Effector memory CD8-positive, alpha-beta T cell (primary cell): Measurements from ENCODE around the gene PCDHA1.

ENCODE experiments used
- ATAC-seq: fragments of 150-1000 bp; cut with Tn5 transposase; replicated peaks from 2 replicates; pipeline ENCODE4 v1.10.0; 2021; ENCODE audit warnings: mild to moderate bottlenecking, moderate library complexity
- DNase-seq, 3 experiments: peaks; one replicate each; pipeline ENCODE4 v3.0.0; 2021
- H3K27ac Mint-ChIP-seq, 2 donors: one replicate each; pipeline ENCODE4 v1.8.0; 2022; ENCODE audit warnings: mild to moderate bottlenecking in 2 of 2, mixed read lengths in 2 of 2, moderate library complexity in 2 of 2
- H3K27me3 Mint-ChIP-seq, 2 donors: one replicate each; pipeline ENCODE4 v1.8.0; 2022; ENCODE audit warnings: mixed read lengths in 2 of 2
- H3K36me3 Mint-ChIP-seq: one replicate; pipeline ENCODE4 v1.8.0; 2022; ENCODE audit warnings: mild to moderate bottlenecking, moderate library complexity, mixed read lengths; ENCODE audit not compliant: insufficient read depth
- H3K4me1 Mint-ChIP-seq, 2 donors: one replicate each; pipeline ENCODE4 v1.8.0; 2022; ENCODE audit warnings: low read depth in 2 of 2, mixed read lengths in 2 of 2
- H3K4me3 Mint-ChIP-seq, 2 donors: one replicate each; pipeline ENCODE4 v1.8.0; 2022; ENCODE audit warnings: mild to moderate bottlenecking in 2 of 2, mixed read lengths in 2 of 2, moderate library complexity in 2 of 2
- H3K9me3 Mint-ChIP-seq, 2 donors: one replicate each; pipeline ENCODE4 v1.8.0; 2022; ENCODE audit warnings: mixed read lengths in 2 of 2

PCDHA1 gene

DNA sequence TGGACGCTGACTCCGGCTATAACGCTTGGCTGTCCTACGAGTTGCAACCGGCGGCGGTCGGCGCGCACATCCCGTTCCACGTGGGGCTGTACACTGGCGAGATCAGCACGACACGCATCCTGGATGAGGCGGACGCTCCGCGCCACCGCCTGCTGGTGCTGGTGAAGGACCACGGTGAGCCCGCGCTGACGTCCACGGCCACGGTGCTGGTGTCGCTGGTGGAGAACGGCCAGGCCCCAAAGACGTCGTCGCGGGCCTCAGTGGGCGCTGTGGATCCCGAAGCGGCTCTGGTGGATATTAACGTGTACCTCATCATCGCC lies 91.3 kb downstream of the PCDHA1 start:
- peaks cover 19 to 20% of the 10 kb centered on the region in 2 donors for H3K27me3 Mint-ChIP-seq
- DNase-seq (no peak), ATAC-seq (no peak)
- H3K4me1 Mint-ChIP-seq = no peaks in the 10 kb centered on the region
- H3K9me3 Mint-ChIP-seq = no peaks in the 10 kb centered on the region
- no peak overlapping the region for H3K4me3 Mint-ChIP-seq
- no peaks in the 10 kb centered on the region for H3K36me3 Mint-ChIP-seq
- no peak overlapping the region for H3K27ac Mint-ChIP-seq

DNA sequence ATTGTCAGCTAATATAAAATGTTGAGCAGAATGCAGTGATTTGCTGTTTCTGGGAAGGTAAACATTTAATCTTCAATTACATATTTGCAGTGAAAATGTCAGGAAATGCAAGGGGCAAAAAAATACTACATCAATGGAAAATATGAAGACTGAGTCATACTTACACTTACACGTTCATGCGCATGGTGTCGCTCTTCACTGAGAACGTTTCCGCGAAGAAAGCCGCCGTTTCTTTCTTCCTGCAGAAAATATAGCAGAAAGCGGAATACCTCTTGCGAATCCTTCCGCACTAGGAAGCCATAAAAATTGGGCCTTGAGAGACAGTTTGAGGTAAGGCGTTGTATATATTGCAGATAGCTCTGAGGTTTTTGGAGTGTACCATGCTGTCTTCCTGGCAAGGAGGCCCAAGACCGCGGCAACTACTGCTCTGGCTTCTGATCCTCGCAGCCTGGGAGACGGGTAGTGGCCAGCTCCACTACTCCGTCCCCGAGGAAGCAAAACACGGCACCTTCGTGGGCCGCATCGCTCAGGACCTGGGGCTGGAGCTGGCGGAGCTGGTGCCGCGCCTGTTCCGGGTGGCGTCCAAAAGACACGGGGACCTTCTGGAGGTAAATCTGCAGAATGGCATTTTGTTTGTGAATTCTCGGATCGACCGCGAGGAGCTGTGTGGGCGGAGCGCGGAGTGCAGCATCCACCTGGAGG lies 96.1 kb downstream of the PCDHA1 start, which contains the start of gene PCDHA13:
Gene PCDHA13, plus strand, starts transcription at position 236 of the 702 bp plus-strand sequence. Its CDS starts 145 bp downstream, at position 381.
- H3K36me3 Mint-ChIP-seq = no peaks in the 10 kb centered on the region
- peaks cover 9 to 20% of the 10 kb centered on the region in 2 donors for H3K27me3 Mint-ChIP-seq
- no peak for ATAC-seq
- DNase-seq = no peak
- H3K9me3 Mint-ChIP-seq = peaks cover 0 to 2% of the 10 kb centered on the region in 2 donors
- H3K4me1 Mint-ChIP-seq = no peaks in the 10 kb centered on the region
- no peak within 1 kb of the TSS for H3K27ac Mint-ChIP-seq
- no peak within 1 kb of the TSS for H3K4me3 Mint-ChIP-seq

DNA sequence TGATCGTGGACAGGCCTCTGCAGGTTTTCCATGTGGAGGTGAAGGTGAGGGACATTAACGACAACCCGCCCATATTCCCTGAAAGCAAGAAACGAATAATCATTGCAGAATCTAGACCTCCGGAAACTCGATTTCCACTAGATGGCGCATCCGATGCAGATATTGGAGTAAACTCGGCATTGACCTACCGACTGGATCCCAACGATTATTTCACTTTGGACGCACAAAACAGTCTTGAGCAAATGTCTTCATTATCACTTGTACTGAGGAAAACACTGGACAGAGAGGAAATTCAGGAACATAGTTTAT lies 96.6 kb downstream of the PCDHA1 start:
- Mint-ChIP-seq H3K27me3 (peaks cover 9 to 20% of the 10 kb centered on the region in 2 donors), H3K36me3 (no peaks in the 10 kb centered on the region), H3K9me3 (peaks cover 0 to 2% of the 10 kb centered on the region in 2 donors), H3K4me1 (no peaks in the 10 kb centered on the region), H3K4me3 (no peak overlapping the region), H3K27ac (no peak overlapping the region)
- no peak for ATAC-seq
- no peak for DNase-seq

DNA sequence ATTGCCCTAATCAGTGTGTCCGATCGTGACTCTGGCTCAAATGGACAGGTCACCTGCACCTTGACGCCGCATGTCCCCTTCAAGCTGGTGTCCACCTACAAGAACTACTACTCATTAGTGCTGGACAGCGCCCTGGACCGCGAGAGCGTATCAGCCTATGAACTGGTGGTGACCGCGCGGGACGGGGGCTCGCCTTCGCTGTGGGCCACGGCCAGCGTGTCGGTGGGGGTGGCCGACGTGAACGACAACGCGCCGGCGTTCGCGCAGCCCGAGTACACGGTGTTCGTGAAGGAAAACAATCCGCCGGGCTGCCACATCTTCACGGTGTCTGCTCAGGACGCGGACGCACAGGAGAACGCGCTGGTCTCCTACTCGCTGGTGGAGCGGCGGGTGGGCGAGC lies 97.4 kb downstream of the PCDHA1 start:
- no peak overlapping the region for H3K27ac Mint-ChIP-seq
- H3K36me3 Mint-ChIP-seq = no peaks in the 10 kb centered on the region
- no peaks in the 10 kb centered on the region for H3K4me1 Mint-ChIP-seq
- H3K27me3 Mint-ChIP-seq = peaks cover 9 to 20% of the 10 kb centered on the region in 2 donors
- DNase-seq (no peak), ATAC-seq (no peak)
- no peak overlapping the region for H3K4me3 Mint-ChIP-seq
- H3K9me3 Mint-ChIP-seq = peaks cover 0 to 2% of the 10 kb centered on the region in 2 donors

DNA sequence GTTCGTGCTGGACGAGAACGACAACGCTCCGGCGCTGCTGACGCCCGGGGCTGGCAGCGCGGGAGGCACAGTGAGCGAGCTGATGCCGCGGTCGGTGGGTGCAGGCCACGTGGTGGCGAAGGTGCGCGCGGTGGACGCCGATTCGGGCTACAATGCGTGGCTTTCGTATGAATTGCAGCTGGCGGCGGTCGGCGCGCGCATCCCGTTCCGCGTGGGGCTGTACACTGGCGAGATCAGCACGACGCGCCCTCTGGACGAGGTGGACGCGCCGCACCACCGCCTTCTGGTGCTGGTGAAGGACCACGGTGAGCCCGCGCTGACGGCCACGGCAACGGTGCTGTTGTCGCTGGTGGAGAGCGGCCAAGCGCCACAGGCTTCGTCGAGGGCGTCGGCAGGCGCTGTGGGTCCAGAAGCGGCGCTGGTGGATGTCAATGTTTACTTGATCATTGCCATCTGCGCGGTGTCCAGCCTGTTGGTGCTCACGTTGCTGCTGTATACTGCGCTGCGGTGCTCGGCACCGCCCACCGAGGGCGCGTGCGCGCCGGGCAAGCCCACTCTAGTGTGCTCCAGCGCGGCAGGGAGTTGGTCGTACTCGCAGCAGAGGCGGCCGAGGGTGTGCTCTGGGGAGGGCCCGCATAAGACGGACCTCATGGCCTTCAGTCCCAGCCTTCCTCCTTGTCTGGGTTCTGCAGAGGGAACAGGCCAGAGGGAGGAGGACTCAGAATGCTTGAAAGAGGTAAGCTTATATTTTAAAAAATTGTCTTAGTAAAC lies 98.2 kb downstream of the PCDHA1 start:
- no peaks in the 10 kb centered on the region for H3K36me3 Mint-ChIP-seq
- H3K27me3 Mint-ChIP-seq = peaks cover 9 to 18% of the 10 kb centered on the region in 2 donors
- H3K9me3 Mint-ChIP-seq = peaks cover 0 to 2% of the 10 kb centered on the region in 2 donors
- no peak overlapping the region for H3K4me3 Mint-ChIP-seq
- no peaks in the 10 kb centered on the region for H3K4me1 Mint-ChIP-seq
- DNase-seq = no peak
- no peak overlapping the region for H3K27ac Mint-ChIP-seq
- no peak for ATAC-seq

DNA sequence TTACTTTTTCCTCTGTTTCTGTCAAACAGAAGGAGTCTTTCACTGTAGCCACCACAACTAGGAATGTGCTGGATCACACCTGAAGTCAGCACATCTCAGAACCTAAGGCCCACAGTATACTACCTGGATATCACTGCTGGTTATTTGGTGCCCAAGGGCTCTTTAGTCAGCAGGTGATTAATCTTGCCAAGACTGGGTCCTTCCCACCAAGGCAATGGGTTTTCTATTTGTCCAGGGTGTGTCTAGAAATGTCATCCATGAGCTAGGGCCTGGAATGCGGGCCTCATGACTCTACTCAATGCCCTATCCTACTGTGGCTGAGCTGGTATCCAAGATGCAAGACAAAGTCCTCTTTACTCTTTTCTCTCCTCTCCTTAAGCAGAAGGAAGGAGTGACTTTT lies 130.4 kb downstream of the PCDHA1 start:
- ATAC-seq (no peak), DNase-seq (no peak)
- H3K27me3 Mint-ChIP-seq = peaks cover 11 to 17% of the 10 kb centered on the region in 2 donors
- peaks cover 2 to 11% of the 10 kb centered on the region in 2 donors for H3K9me3 Mint-ChIP-seq
- H3K4me3 Mint-ChIP-seq = no peak overlapping the region
- H3K27ac Mint-ChIP-seq = no peak overlapping the region
- peaks cover 4% of the 10 kb centered on the region for H3K36me3 Mint-ChIP-seq
- no peaks in the 10 kb centered on the region for H3K4me1 Mint-ChIP-seq

DNA sequence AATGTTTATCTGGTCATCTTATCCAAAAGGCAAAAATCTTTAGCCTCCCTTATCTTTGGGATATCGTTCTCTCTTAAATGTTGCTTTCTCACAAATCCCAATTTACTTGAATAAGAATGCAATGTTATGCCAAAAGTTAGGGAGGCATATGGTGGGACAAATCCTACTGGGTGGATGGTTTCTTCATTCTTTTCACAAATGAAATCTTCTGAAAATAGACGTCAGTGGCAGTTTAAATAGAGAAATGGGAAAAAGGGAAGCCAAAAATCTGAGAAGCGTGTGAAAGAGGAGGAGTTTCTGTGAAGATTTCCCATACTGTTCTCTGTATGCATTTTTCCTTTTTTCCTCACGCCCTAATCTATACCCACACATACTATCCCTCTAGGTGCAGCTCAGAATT lies 137.7 kb downstream of the PCDHA1 start:
- no peak for ATAC-seq

DNA sequence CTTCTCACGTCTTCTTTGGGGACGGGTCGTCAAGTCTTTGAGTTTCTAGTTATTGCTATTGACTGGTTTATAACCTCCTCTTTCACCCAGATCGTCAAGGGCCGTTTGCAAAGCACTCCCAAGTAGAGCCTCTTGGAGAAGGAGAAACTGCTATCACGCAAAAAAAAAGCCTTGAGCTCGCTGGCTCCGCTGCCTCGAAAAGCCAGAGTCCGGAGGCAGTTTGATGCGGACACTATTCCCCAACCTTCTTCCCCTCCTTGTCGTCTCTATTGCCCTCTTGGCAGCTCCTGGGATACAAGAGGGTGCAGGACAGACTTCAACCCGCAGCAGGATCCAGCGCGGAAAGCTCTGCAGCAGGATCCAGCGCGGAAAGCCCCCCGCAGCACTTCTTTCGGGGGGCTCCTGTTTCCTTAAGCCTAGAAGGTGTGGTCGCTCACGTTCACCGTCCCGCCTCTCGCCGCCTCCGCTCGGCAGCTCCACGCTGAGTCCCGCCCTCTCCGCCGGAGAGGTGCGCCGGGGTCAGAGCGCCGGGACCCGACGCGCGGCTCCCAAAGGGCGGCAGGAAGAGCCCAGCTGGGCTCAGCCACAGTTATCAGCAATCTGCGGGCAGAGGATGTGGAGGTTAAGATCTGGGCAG lies 140.0 kb downstream of the PCDHA1 start, which contains the start of gene PCDHAC1:
Gene PCDHAC1, plus strand, starts transcription at position 494 of the 637 bp plus-strand sequence. CDS start 594 bp downstream, outside the sequence.
- no peak within 1 kb of the TSS for H3K27ac Mint-ChIP-seq
- peaks cover 0 to 6% of the 10 kb centered on the region in 2 donors for H3K4me1 Mint-ChIP-seq
- no peaks in the 10 kb centered on the region for H3K36me3 Mint-ChIP-seq
- no peak for DNase-seq
- peaks cover 35 to 43% of the 10 kb centered on the region in 2 donors for H3K27me3 Mint-ChIP-seq
- H3K9me3 Mint-ChIP-seq = no peaks in the 10 kb centered on the region
- peak; percentile 8 for ATAC-seq
- H3K4me3 Mint-ChIP-seq = peak within 1 kb of the TSS; percentile 51 to 57

More for the DNA sequence above, 137.7 kb downstream of the PCDHA1 start:
- Mint-ChIP-seq H3K27me3 (peaks cover 36 to 38% of the 10 kb centered on the region in 2 donors), H3K9me3 (no peaks in the 10 kb centered on the region), H3K4me3 (no peak overlapping the region), H3K27ac (no peak overlapping the region), H3K4me1 (peaks cover 0 to 6% of the 10 kb centered on the region in 2 donors), H3K36me3 (peaks cover 4% of the 10 kb centered on the region)
- no peak for DNase-seq

DNA sequence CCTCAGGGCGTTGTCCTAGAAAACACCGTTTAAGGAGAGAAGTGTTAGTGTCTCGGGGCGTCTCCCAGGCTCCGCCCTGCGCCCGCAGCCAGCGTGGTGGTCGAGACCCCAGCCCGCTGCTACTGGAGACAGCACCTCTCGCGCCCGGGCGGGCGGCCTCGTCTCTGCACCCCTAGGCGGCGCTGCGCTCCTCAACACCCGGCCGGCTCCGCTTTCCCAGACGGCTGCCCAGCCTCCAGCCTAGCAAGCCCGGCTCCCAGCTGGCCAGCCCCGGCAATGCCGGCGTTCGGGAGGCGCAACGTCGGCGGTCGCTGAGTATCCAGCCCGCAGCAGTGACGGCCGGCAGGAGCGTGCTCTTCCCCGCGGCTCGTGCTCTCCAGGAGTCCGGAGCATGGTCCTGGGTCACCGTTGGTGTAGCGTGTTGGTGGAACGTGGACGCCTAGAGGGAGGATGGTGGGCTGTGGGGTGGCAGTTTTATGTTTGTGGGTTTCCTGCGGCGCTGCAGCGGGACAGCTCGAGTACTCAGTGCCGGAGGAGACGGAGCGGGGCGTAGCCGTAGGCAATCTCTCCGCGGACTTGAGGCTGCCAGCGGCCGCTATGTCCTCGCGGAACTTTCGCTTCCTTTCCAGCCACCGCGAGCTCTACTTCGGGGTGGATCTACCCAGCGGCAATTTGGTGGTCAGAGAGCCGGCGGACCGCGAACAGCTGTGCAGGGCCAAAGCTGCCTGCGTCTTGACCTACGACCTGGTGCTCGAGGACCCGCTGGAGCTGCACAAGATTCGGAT lies 140.7 kb downstream of the PCDHA1 start:
- DNase-seq (no peak), ATAC-seq (peak; percentile 12)
- H3K4me3 Mint-ChIP-seq = peak overlapping the region; percentile 51 to 57
- H3K27ac Mint-ChIP-seq = no peak overlapping the region
- H3K9me3 Mint-ChIP-seq = no peaks in the 10 kb centered on the region
- peaks cover 35 to 40% of the 10 kb centered on the region in 2 donors for H3K27me3 Mint-ChIP-seq
- peaks cover 0 to 6% of the 10 kb centered on the region in 2 donors for H3K4me1 Mint-ChIP-seq
- no peaks in the 10 kb centered on the region for H3K36me3 Mint-ChIP-seq

DNA sequence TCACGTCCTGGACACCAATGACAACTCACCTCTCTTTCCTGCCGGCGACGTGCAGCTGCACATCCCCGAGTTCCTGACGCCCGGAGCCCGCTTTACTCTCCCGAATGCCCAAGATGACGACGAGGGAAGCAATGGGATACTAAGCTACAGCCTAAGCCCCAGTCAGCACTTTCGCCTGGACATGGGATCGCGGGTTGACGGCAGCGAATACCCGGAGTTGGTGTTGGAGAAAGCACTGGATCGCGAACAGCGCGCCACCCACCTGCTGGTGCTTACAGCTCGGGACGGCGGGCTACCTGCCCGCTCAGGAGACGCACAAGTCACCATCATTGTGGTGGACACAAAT lies 141.3 kb downstream of the PCDHA1 start:
- ATAC-seq = no peak
- H3K9me3 Mint-ChIP-seq = no peaks in the 10 kb centered on the region
- H3K4me1 Mint-ChIP-seq = peaks cover 0 to 6% of the 10 kb centered on the region in 2 donors
- peak overlapping the region; percentile 51 to 57 for H3K4me3 Mint-ChIP-seq
- no peak overlapping the region for H3K27ac Mint-ChIP-seq
- no peak for DNase-seq
- peaks cover 34 to 40% of the 10 kb centered on the region in 2 donors for H3K27me3 Mint-ChIP-seq
- H3K36me3 Mint-ChIP-seq = no peaks in the 10 kb centered on the region

DNA sequence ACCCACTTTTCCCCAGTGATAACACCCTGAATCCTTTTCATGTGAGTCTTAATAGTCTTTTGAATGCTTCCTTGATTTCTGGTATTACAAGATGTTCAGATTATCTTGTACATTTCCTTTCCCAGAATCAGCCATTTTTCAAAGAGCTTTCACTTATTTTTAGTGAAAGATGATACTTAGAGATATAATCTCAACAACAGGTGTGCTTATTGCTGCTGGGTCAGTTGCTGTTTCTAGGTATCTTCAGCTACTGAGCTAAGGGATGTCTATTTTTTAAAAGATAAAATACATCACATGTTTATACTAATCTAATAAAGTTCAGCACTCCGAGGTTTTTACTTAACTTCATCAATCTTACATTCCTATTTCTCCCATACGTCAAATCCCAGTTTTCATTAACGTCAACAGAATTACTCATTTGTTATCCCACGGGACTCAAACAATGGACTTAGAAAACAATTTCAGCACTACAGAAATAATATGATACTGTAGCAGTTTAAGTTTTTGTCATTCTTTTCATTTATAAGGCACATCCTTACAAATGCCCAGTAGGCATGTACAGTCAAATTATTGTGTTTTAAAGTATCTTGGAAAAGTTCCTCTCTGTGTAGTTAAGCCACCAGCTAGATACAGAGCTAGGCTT lies 149.1 kb downstream of the PCDHA1 start:
- no peak overlapping the region for H3K27ac Mint-ChIP-seq
- no peaks in the 10 kb centered on the region for H3K27me3 Mint-ChIP-seq
- ATAC-seq (no peak), DNase-seq (no peak)
- H3K4me1 Mint-ChIP-seq = no peaks in the 10 kb centered on the region
- H3K36me3 Mint-ChIP-seq = no peaks in the 10 kb centered on the region
- no peak overlapping the region for H3K4me3 Mint-ChIP-seq
- no peaks in the 10 kb centered on the region for H3K9me3 Mint-ChIP-seq

DNA sequence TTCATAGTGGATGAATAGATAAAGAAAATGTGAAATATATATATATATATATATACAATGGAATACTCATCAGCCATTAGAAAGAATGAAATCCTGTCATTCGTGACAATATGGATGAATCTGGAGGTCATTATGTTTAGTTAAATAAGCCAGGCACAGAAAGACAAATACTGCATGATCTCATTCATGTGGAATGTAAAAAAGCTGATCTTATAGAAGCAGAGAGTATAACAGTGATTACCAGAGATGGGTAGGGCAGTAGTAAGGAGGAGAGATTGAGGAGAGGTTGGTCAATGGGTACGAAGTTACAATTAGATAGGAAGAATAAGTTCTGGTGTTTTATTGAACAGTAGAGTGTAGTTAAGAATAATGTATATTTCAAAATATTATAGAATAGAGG lies 160.6 kb downstream of the PCDHA1 start:
- Mint-ChIP-seq H3K27me3 (peaks cover 0 to 1% of the 10 kb centered on the region in 2 donors), H3K4me3 (no peak overlapping the region), H3K27ac (no peak overlapping the region), H3K4me1 (no peaks in the 10 kb centered on the region), H3K9me3 (peaks cover 7 to 21% of the 10 kb centered on the region in 2 donors), H3K36me3 (no peaks in the 10 kb centered on the region)
- ATAC-seq (no peak), DNase-seq (no peak)

DNA sequence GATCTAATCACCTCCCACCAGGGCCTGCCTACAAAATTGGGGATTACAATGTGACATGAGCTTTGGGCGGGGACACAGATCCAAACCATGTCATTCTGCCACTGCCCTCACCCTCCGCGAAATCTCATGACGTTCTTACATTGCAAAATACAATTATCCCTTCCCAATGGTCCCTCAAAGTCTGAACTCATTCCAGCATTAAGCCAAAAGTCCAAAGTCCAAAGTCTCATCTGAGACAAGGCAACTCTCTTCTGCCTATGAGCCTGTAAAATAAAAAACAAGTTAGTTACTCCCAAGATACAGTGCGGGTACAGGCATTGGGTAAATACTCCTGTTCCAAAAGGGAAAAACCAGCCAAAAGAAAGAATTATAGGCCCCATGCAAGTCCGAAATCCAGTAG lies 165.7 kb downstream of the PCDHA1 start:
- H3K4me3 Mint-ChIP-seq = no peak overlapping the region

More for the DNA sequence above, 165.7 kb downstream of the PCDHA1 start:
- H3K9me3 Mint-ChIP-seq = peaks cover under 1 to 3% of the 10 kb centered on the region in 2 donors
- H3K27me3 Mint-ChIP-seq = no peaks in the 10 kb centered on the region
- H3K36me3 Mint-ChIP-seq = no peaks in the 10 kb centered on the region
- no peak overlapping the region for H3K27ac Mint-ChIP-seq
- DNase-seq (no peak), ATAC-seq (no peak)
- no peaks in the 10 kb centered on the region for H3K4me1 Mint-ChIP-seq
